Hematopoietic multipotent progenitor cell treated with erythropoietin and hydrocortisone succinate and interleukin-3 and kit ligand, for 6 days (in vitro differentiated cells): ENCODE results near the gene UQCRC1.

ENCODE experiments used
- DNase-seq: peaks from one replicate; pipeline ENCODE4 v3.0.0-alpha.2; 2015

The UQCRC1 gene

GRCh38 chr3:48569808-48570450, 39.5 kb downstream of the UQCRC1 start:
- DNase-seq: no peak

- no peak for DNase-seq
Measured at GRCh38 chr3:48569400-48569799, 40.0 kb downstream of the UQCRC1 start.

GRCh38 chr3:48568476-48568875, 41.0 kb downstream of the UQCRC1 start:
- no peak for DNase-seq

- DNase-seq: no peak
Measured at GRCh38 chr3:48567500-48567899, 41.9 kb downstream of the UQCRC1 start.

- DNase-seq: no peak
Measured at GRCh38 chr3:48567090-48567489, 42.4 kb downstream of the UQCRC1 start.

GRCh38 chr3:48566401-48566760, 43.1 kb downstream of the UQCRC1 start:
- DNase-seq: no peak

- DNase-seq: peak; percentile 67
Measured at GRCh38 chr3:48565591-48566400, 43.6 kb downstream of the UQCRC1 start.

- DNase-seq: no peak
Measured at GRCh38 chr3:48565186-48565585, 44.3 kb downstream of the UQCRC1 start.

GRCh38 chr3:48564667-48565066, 44.8 kb downstream of the UQCRC1 start:
- DNase-seq: no peak

GRCh38 chr3:48564022-48564421, 45.4 kb downstream of the UQCRC1 start:
- peak; percentile 77 for DNase-seq

GRCh38 chr3:48563382-48563918, 46.0 kb downstream of the UQCRC1 start, which contains the start of gene UCN2:
Gene UCN2 (minus strand): TSS chr3:48563781. CDS start chr3:48563124, 657 bp downstream.
- peak; percentile 24 for DNase-seq

GRCh38 chr3:48562367-48563095, 46.9 kb downstream of the UQCRC1 start:
- no peak for DNase-seq

GRCh38 chr3:48561045-48561736, 48.3 kb downstream of the UQCRC1 start:
- peak; percentile 84 for DNase-seq

- peak; percentile 15 for DNase-seq
Measured at GRCh38 chr3:48560648-48561018, 48.8 kb downstream of the UQCRC1 start.

GRCh38 chr3:48558493-48559134, 50.8 kb downstream of the UQCRC1 start:
- DNase-seq: peak; percentile 55

GRCh38 chr3:48556796-48557626, 52.4 kb downstream of the UQCRC1 start, which contains the start of gene PFKFB4:
Gene PFKFB4 (minus strand): TSS chr3:48556803. CDS start chr3:48556777, 26 bp downstream.
- DNase-seq: peak; percentile 100

GRCh38 chr3:48555949-48556795, 53.3 kb downstream of the UQCRC1 start:
- DNase-seq: peak; percentile 27

GRCh38 chr3:48555231-48555948, 54.1 kb downstream of the UQCRC1 start:
- DNase-seq: peak; percentile 92
